K562 (cell line): Measurements from ENCODE around the gene TTC21A. TPM values are rescaled to one million over a fixed set of nuclear protein-coding genes. Genes with fewer than 3 reads are reported as not detected.

ENCODE experiments used
- CTCF ChIP-seq, 3 experiments: IDR thresholded peaks in 2 of 3; conservative IDR thresholded peaks in 1 of 3; 2 replicates each; pipeline ENCODE4 v1.5.1; 2011 to 2012; ENCODE audit warnings: low read length in 3 of 3, mild to moderate bottlenecking in 3 of 3, control low read depth in 2 of 3, improper control_type of control experiment in 1 of 3, inconsistent platforms in 1 of 3, low read depth in 1 of 3, mixed read lengths in 1 of 3, moderate library complexity in 1 of 3; ENCODE audit not compliant: insufficient read depth in 2 of 3
- FOXP4 ChIP-seq: sonication (generic); formaldehyde crosslinking; IDR thresholded peaks from 2 replicates; pipeline ENCODE4 v1.8.0; 2022; ENCODE audit warnings: mild to moderate bottlenecking, missing genetic modification reagents, borderline replicate concordance
- NKRF ChIP-seq: fragments of 450-650 bp; IDR thresholded peaks from 2 replicates; pipeline ENCODE4 v1.6.1; 2016; ENCODE audit warnings: borderline replicate concordance
- PRDM10 ChIP-seq: fragments of 450-650 bp; IDR thresholded peaks from 2 replicates; pipeline ENCODE4 v1.6.1; 2018; ENCODE audit not compliant: partially characterized antibody
- UBTF ChIP-seq, 2 experiments: IDR thresholded peaks; 2 replicates each; pipeline ENCODE4 v1.6.1; 2012; ENCODE audit warnings: improper control_type of control experiment in 2 of 2, low read depth in 2 of 2, low read length in 2 of 2, borderline replicate concordance in 1 of 2
- polyA plus RNA-seq, 8 experiments: library from polyadenylated mRNA; depleted of rRNA in 4 of 8; stranded (reverse) in 5 of 8; unstranded in 3 of 8; fragments of >200 nt; fragmentation: Nextera tagmentation in 2 of 8; fragmentation: Illumina TruSeq in 1 of 8; extraction: Ambion mirVana in 2 of 8; extraction: Trizol in 1 of 8; gene quantifications; 2 replicates each; pipeline versions ENCODE4 v1.2.1 to v1.2.3, GENCODE V29; 2011 to 2014; ENCODE audit warnings: inconsistent platforms in 1 of 8, missing spikeins in 1 of 8
- total RNA-seq, 7 experiments: library from RNA; depleted of rRNA in 6 of 7; stranded (reverse); fragments of >200 nt in 6 of 7; fragmentation: Illumina TruSeq in 2 of 7; extraction: Trizol in 2 of 7; gene quantifications; 2 replicates each; pipeline versions ENCODE4 v1.2.1 to v1.2.3, GENCODE V29; 2011 to 2021; ENCODE audit warnings: low replicate concordance in 1 of 7

TTC21A gene
- total and polyA plus RNA-seq, 9 of the 15 experiments (the other 6 are each of a cell fraction or from before 2014, with no cell fraction given), result 0.22 to 1.4 (median 0.70) TPM

GRCh38 chr3:39110041-39110639 is 2.7 kb downstream of the TTC21A start (continued):
- no peak for TF ChIP-seq NKRF
- TF ChIP-seq FOXP4, result no peak
- TF ChIP-seq PRDM10, result peak; percentile 94
- no peak for TF ChIP-seq UBTF (IDR thresholded peaks at IDR 0.05; ENCODE audit: borderline replicate concordance in 1 of 2, low read depth in 2 of 2, low read length in 2 of 2)
- peak in 1 of 3 experiments; percentile 31; a peak in 1 of 6 replicates for TF ChIP-seq CTCF (IDR thresholded peaks at IDR 0.05 in 2 of 3, conservative IDR thresholded peaks at IDR 0.05 in 1 of 3; ENCODE audit: insufficient read depth in 2 of 3, low read depth in 1 of 3, low read length in 3 of 3)
